ENCODE results near the gene PIGB. TPM values are rescaled to one million over a fixed set of nuclear protein-coding genes. Genes with fewer than 3 reads are reported as not detected.

The PIGB gene
- total and polyA plus RNA-seq, 2 of the 4 experiments (the other 2 are of a cell fraction), result 9.2 to 11.8 TPM

DNA sequence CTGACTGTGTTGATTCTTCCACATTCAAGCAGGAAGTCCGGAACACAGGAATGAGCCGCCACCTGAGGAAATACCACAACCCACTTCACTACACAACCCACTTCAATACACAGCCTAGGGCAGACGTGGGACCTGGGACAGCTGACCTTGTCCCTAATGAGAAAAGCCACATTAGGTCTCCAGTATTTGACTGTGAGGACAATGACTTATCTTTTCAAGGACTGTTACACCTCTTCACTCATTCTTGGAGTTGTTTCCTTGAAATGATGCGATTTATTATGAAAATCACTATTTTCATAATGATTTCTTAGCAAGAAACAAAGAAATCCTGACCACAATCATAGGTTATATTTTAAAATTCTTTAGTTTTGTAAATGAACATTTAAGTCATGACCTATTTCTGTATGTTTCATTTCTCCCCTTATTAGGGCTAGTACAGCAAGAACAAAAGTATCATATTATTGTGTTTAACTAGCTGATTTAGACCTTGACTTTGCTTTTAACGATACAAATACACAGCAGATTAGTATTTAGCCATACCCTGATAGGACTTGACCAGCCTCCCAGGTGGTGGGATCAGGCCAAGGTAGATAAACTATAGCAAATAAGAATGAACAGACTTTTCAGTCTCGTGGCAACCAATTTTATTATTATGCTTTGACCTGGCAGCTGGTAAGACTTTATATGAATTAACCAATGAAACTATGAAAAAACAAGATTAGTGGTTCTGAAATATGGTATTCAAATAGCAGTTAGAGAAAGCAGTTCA, 35.5 kb upstream of the PIGB start:
- Histone ChIP-seq H2AK5ac (ENCODE audit: low read depth, low read length) (no peak overlapping the region; the same call in 1 of the 2 replicates), H3K9me1 (ENCODE audit: insufficient read depth, low read length) (peaks cover 16% of the 10 kb centered on the region), H3K27ac (ENCODE audit: insufficient read depth, low read length) (no peak overlapping the region), H3K56ac (ENCODE audit: extremely low read depth, insufficient read depth, low read length) (no peak overlapping the region), H3K14ac (replicated peaks; ENCODE audit: low read depth, low read length) (no peak overlapping the region), H3K4me3 (ENCODE audit: insufficient read depth, low read depth, low read length) (no peak overlapping the region), H4K20me1 (ENCODE audit: insufficient read depth, low read length) (peaks cover 13% of the 10 kb centered on the region; the same call in 1 of the 2 replicates), H3K9me3 (ENCODE audit: control insufficient read depth, insufficient read depth, low read length) (no peaks in the 10 kb centered on the region), H3K4ac (ENCODE audit: low read depth, low read length) (no peak overlapping the region), H3K18ac (ENCODE audit: low read depth, low read length) (no peak overlapping the region), H3K27me3 (ENCODE audit: control insufficient read depth, insufficient read depth, low read length) (no peaks in the 10 kb centered on the region), H3K79me1 (ENCODE audit: low read depth in 1 of 2, low read length in 2 of 2) (peaks cover 22 to 53% of the 10 kb centered on the region in 2 experiments), H2BK120ac (ENCODE audit: low read depth, low read length) (no peak overlapping the region; the same call in 1 of the 2 replicates), H2AFZ (replicated peaks; ENCODE audit: low read length, poor library complexity) (no peak overlapping the region), H2AK9ac (replicated peaks; ENCODE audit: low read depth, low read length, poor library complexity) (no peak overlapping the region), H2BK15ac (ENCODE audit: low read depth, low read length) (no peak overlapping the region; the same call in 2 of the 3 replicates), H2BK20ac (ENCODE audit: low read depth, low read length) (peak overlapping the region; percentile 21; the same call in 1 of the 2 replicates), H3K4me1 (ENCODE audit: control insufficient read depth, insufficient read depth, low read length) (peaks cover 12% of the 10 kb centered on the region), H4K91ac (ENCODE audit: insufficient read depth, low read depth, low read length) (peak overlapping the region; percentile 44; the same call in 1 of the 2 replicates), H3K9ac (ENCODE audit: low read depth, low read length) (no peak overlapping the region), H3K4me2 (ENCODE audit: low read depth, low read length) (no peak overlapping the region), H4K5ac (ENCODE audit: low read depth, low read length) (no peak overlapping the region), H3K23ac (ENCODE audit: low read depth, low read length) (no peak overlapping the region), H4K8ac (ENCODE audit: low read depth in 2 of 2, low read length in 2 of 2) (peak overlapping the region in 1 of 2 experiments; percentile 49; a peak in 1 of 4 replicates), H2BK5ac (ENCODE audit: low read depth, low read length, poor library complexity, severe bottlenecking) (no peak overlapping the region), H3K36me3 (ENCODE audit: control insufficient read depth, insufficient read depth, low read length) (no peaks in the 10 kb centered on the region; the same call in 1 of the 2 replicates)
- ChIA-PET CTCF (no interaction called here), POLR2A (ENCODE audit: unreplicated experiment) (no interaction called here)
- in situ Hi-C loops (cut with MboI; ENCODE audit: low sequenced_read_pairs) (loop anchor here (5.0 kb wide), 1 partner anchor 61 kb away; no protein-coding TSS in a partner anchor), dilution Hi-C loops (cut with HindIII; ENCODE audit: low sequenced_read_pairs, unreplicated experiment) (no loop called here), intact Hi-C loops (cut with micrococcal nuclease) (no loop called here)
- ATAC-seq (ENCODE audit: low read depth) (no peak), DNase-seq (no peak)
- WGBS, 2 experiments (ENCODE audit: extremely low coverage in 2 of 2, insufficient read length in 1 of 2), result no CpG with 5 or more reads among the region's 6 CpGs
- TF ChIP-seq RCOR1 (IDR thresholded peaks at IDR 0.05; ENCODE audit: insufficient replicate concordance, low read length) (no peak), FOS (IDR thresholded peaks at IDR 0.05; ENCODE audit: low read depth, low read length) (no peak), CEBPB (IDR thresholded peaks at IDR 0.05; ENCODE audit: low read depth, low read length) (no peak), SMC3 (IDR thresholded peaks at IDR 0.05; ENCODE audit: low read depth, low read length) (no peak)
- TF ChIP-seq, protein P1, sequence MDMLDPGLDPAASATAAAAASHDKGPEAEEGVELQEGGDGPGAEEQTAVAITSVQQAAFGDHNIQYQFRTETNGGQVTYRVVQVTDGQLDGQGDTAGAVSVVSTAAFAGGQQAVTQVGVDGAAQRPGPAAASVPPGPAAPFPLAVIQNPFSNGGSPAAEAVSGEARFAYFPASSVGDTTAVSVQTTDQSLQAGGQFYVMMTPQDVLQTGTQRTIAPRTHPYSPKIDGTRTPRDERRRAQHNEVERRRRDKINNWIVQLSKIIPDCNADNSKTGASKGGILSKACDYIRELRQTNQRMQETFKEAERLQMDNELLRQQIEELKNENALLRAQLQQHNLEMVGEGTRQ (IDR thresholded peaks at IDR 0.05; ENCODE audit: low read depth, low read length), result no peak
- no TSS peak for BruUV-seq (replicated peaks)

Data from IMR-90 (cell line).